Kidney glomerular epithelial cell (primary cell): ENCODE results near the gene NDUFS8.

Source experiments
- DNase-seq: peaks from one replicate; lab custom pipeline; 2025; lab: John Stamatoyannopoulos, UW

Gene NDUFS8

GRCh38 chr11:68049509-68050370 is 19.3 kb downstream of the NDUFS8 start:
- no peak for DNase-seq

- no peak for DNase-seq
Measured at GRCh38 chr11:68050371-68050841, 19.9 kb downstream of the NDUFS8 start.

GRCh38 chr11:68051191-68052136 is 21.0 kb downstream of the NDUFS8 start:
- DNase-seq = no peak

- no peak for DNase-seq
Measured at GRCh38 chr11:68052137-68052873, 21.8 kb downstream of the NDUFS8 start.

GRCh38 chr11:68053117-68053516 is 22.6 kb downstream of the NDUFS8 start:
- no peak for DNase-seq

- DNase-seq = no peak
Measured at GRCh38 chr11:68053981-68054812, 23.7 kb downstream of the NDUFS8 start.

GRCh38 chr11:68056317-68057285 is 26.1 kb downstream of the NDUFS8 start:
- DNase-seq = no peak

- no peak for DNase-seq
Measured at GRCh38 chr11:68057807-68058206, 27.3 kb downstream of the NDUFS8 start.

GRCh38 chr11:68061508-68061907 is 31.0 kb downstream of the NDUFS8 start:
- DNase-seq = no peak

- DNase-seq = no peak
Measured at GRCh38 chr11:68064926-68065325, 34.4 kb downstream of the NDUFS8 start.

GRCh38 chr11:68065841-68066240 is 35.4 kb downstream of the NDUFS8 start:
- DNase-seq = no peak

GRCh38 chr11:68066742-68067141 is 36.3 kb downstream of the NDUFS8 start:
- DNase-seq = no peak

GRCh38 chr11:68067991-68068390 is 37.5 kb downstream of the NDUFS8 start:
- DNase-seq = no peak

- no peak for DNase-seq
Measured at GRCh38 chr11:68071281-68072048, 41.0 kb downstream of the NDUFS8 start.

GRCh38 chr11:68074584-68075352 is 44.3 kb downstream of the NDUFS8 start:
- no peak for DNase-seq

- DNase-seq = no peak
Measured at GRCh38 chr11:68076371-68077042, 46.0 kb downstream of the NDUFS8 start.
